GM19193 (cell line): Measurements from ENCODE around the gene ANKZF1.
A peak's percentile ranks its signal among the peaks of the same experiment; 100 is the strongest.

Source experiments
- POLR2A ChIP-seq: IDR thresholded peaks from 4 replicates; pipeline ENCODE4 v1.6.1; 2011; ENCODE audit not compliant: insufficient read depth, insufficient read length; ENCODE audit errors: extremely low read depth

Gene ANKZF1

DNA sequence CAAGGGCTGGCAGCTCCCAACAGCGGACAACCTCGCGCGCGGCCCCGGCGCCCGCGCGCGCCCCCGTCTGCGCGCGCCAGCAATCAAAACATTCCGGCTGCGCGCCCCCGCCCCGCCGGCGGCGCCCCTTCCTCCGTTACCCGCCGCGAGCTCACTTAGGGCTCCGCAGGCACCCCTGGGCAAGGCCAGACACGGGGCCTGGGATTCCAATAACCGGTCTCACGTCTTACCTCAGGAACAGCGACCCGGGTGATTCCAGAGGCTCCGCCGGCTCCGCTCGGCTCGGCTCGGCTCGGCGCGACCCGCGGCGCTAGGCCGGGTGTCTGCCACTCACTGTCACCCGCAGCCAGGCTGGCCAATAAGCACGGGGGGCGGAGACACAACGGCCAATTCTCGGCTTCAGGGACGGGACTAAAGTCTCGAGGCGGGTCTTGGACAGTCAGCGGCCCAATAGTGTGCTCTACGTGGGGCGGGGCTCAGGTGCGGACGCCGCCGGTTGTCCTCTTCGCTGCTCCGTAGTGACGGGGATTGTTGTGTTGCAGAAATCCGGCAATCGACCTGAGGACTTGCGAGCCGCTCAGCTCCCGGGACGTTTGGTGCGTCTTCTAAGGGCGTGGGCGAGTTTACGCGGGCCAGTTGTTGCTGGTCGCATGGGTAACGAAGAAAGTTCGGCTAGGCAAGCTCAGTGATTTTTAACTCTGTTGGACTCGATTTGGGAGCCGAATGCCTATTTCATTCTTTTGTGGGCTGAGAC, at the start of gene ANKZF1, which contains the start of gene ATG9A:
TSS of gene ANKZF1 (plus strand) at position 502 of the 754 bp plus-strand sequence. CDS start 452 bp downstream, outside the sequence.
TSS of gene ATG9A (minus strand) at position 332 of the 754 bp plus-strand sequence. CDS start 1,612 bp downstream, outside the sequence.
- peak; percentile 88 for TF ChIP-seq POLR2A

DNA sequence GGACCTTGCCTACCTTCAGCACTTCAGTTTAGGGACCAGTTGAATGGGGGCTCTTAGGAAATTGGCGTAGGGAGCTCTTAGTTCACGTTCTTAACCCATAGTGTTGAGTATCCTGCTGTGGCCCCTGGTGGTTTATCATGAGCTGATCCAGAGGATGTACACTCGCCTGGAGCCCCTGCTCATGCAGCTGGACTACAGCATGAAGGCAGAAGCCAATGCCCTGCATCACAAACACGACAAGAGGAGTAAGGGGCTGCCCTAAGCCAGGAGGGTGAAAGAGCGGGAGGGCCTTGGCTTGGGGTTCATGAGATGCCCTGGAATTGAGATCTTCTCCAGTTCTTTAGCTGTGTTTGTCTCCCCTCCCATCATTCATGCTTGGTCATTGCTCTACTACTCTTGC, 48.6 kb upstream of the ANKZF1 start:
- no peak for TF ChIP-seq POLR2A

- TF ChIP-seq POLR2A = no peak
Measured at GRCh38 chr2:219181531-219181930, 48.1 kb upstream of the ANKZF1 start.

DNA sequence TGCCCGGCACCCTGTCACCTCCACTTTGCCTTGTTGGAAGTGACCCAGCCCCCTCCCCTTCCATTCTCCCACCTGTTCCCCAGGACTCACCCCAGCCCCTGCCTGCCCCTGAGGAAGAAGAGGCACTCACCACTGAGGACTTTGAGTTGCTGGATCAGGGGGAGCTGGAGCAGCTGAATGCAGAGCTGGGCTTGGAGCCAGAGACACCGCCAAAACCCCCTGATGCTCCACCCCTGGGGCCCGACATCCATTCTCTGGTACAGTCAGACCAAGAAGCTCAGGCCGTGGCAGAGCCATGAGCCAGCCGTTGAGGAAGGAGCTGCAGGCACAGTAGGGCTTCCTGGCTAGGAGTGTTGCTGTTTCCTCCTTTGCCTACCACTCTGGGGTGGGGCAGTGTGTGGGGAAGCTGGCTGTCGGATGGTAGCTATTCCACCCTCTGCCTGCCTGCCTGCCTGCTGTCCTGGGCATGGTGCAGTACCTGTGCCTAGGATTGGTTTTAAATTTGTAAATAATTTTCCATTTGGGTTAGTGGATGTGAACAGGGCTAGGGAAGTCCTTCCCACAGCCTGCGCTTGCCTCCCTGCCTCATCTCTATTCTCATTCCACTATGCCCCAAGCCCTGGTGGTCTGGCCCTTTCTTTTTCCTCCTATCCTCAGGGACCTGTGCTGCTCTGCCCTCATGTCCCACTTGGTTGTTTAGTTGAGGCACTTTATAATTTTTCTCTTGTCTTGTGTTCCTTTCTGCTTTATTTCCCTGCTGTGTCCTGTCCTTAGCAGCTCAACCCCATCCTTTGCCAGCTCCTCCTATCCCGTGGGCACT, 47.1 kb upstream of the ANKZF1 start:
- TF ChIP-seq POLR2A = no peak

DNA sequence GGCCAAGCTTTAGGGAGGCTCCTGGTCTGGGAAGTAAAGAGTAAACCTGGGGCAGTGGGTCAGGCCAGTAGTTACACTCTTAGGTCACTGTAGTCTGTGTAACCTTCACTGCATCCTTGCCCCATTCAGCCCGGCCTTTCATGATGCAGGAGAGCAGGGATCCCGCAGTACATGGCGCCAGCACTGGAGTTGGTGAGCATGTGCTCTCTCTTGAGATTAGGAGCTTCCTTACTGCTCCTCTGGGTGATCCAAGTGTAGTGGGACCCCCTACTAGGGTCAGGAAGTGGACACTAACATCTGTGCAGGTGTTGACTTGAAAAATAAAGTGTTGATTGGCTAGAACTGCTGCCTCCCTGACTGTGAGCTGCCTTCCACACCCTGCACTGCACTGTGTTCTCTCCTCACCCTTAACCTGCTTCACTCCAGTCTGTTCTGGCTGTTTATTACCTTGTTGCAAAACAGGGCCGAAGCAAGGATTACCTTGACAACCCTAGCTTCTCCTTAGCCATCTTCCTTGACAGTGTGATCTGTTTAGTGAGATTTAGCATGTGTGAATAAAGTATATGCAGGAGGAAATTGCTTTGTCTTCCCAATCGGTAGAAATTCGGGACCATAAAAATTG, 46.3 kb upstream of the ANKZF1 start:
- TF ChIP-seq POLR2A = no peak

DNA sequence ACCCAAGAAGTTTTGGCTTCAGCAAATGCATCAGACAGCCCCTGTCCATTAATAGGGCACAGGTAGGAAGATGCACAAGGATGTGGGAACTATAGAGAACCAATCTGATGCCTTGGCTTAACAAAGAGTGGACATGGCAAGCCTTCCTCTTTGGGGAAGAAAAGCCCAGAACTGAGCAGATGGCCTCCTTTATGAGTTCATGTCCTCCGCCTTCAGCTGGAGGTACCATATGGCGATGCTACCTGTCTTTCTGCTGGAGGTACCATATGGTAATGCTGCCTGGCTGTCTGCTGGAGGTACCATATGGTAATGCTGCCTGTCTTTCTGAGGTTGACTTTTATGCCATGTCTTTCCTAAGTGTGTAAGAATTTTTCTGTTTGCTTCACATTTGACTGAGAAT, 45.5 kb upstream of the ANKZF1 start:
- no peak for TF ChIP-seq POLR2A

GRCh38 chr2:219186754-219187456, 42.7 kb upstream of the ANKZF1 start:
- TF ChIP-seq POLR2A = no peak

- no peak for TF ChIP-seq POLR2A
Measured at GRCh38 chr2:219197388-219197787, 32.2 kb upstream of the ANKZF1 start.

DNA sequence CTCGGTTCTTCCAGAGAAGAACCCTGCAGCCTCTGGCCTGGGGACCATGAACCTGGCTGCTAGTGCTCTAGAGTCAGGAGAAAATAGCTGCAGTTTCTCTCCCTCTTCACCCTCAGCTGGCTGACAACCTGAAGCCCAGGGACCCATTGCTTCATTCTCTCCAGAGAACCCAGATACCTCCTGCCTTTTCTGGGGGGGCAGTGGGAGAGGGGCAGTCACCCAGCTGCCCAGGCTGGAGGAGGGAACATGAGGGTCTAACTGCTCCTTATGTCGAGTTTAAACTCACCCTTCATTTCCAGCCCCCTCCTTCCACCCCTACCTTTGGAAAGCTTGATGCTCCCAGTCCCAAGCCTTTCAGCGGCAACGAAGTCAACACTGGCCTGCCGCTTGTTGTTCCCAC, 30.6 kb upstream of the ANKZF1 start:
- no peak for TF ChIP-seq POLR2A

DNA sequence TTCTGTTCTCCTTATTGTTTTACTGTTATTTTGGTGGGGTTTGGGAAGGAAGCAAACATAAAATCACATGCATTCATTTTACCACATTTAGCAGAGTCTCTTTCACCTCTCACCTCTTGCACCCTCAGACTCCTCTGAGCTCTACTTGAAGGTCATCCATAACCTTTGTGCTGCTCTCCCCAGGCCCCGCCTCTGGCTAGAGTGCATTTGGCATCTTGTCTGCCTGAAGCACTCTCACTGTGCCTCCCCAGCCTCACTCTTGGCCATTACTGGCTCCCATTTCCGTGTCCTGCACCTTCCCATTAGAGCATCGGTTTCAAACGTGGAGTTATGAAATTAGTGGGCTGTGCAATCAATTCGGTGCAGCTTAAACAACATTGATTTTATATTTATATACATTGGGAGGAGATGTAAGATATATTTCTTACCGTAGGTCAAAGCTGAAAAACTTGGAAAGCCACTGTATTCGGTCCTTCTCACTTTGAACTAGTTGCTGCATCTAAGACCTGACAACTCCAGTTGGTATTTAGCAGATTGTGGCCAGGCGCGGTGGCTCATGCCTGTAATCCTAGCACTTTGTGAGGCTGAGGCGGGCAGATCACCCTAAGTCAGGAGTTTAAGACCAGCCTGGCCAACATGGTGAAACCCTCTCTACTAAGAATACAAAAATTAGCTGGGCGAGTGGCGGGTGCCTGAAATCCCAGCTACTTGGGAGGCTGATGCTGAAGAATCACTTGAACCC, 30.0 kb upstream of the ANKZF1 start:
- TF ChIP-seq POLR2A = no peak

DNA sequence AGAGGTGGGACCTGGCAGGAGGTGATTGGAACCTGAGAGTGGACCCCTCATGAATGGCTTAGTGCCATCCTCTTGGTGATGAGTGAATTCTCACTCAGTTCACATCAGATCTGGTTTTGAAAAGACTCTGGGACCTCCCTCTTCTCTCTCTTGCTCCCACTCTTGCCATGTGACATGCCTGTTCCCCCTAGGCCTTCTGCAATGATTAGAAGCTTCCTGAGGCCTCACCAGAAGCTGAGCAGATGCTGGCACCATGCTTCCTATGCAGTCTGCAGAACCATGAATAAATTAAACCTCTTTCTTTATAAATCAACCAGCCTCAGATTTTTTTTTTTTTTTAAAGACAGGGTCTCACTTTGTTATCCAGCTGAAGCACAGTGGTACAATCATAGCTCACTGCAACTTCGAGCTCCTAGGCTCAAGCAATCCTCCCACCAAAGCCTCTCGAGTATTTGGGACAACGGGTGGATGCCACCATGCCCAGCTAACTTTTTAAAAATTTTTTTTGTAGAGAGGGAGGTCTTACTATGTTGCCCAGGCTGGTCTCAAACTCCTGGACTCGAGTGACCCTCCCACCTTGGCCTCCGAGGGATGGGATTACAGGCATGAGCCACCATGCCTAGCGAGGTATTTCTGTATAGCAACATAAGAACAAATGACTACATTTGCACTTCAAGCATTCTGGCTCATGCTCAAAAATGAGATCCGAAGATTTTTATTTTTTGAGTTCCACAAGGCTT, 25.0 kb upstream of the ANKZF1 start:
- no peak for TF ChIP-seq POLR2A

DNA sequence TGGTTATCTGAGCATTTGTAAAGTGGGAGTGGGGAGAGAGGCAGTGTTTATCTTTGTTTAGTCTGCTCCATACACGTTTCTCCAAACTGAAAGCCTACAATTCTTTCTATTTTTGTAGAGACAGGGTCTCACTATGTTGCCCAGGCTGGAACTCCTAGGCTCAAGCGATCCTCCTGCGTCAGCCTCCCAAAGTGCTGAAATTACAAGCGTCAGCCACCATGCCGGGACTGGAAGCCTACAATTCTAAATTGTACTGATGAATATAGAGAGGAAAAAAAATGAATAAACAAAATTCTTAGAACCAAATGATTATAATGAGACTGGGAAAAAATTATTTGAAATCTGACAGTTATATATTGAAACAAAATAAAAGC, 24.5 kb upstream of the ANKZF1 start:
- no peak for TF ChIP-seq POLR2A

- no peak for TF ChIP-seq POLR2A
Measured at GRCh38 chr2:219205981-219206327, 23.7 kb upstream of the ANKZF1 start.
